ENCODE measurements around the gene TEPSIN.

The TEPSIN gene

DNA sequence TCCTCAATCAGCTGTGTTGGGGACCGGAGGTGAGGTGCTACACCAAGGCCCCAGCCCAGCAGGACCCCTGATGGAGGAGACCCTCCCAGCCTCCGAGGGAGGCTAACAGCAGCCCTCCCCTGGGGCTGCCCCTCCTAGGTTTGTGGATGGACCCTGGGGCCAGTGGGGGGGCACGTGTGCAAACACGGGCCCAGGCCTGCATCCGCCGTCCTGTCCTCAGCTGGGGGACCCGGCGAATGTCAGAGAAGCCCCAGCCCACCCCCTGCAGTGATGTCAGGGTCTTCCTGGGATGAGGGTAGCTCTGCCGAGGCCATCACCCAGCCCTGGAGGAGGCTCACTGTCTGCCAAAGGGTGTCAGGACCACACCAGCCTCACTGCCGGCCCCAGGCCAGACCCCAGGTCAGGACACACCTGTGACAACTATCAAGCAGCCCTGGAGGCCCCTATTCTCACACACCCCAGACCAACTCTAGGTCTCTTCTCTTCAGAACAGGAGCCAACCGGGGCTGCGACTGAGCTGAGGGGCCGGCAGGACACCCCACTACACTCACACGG lies 42.8 kb downstream of the TEPSIN start:
- Histone ChIP-seq H3K4me1 (no peaks in the 10 kb centered on the region), H3K27ac (no peak overlapping the region), H3K4me3 (no peak overlapping the region), H3K9me3 (no peaks in the 10 kb centered on the region), H3K27me3 (no peaks in the 10 kb centered on the region), H3K36me3 (peaks cover 0 to 87% (median 0%) of the 10 kb centered on the region in 3 donors)
- intact Hi-C loops (cut with DNase I; ENCODE audit: low total_unique reads) = no loop called here
- TF ChIP-seq, protein P1, sequence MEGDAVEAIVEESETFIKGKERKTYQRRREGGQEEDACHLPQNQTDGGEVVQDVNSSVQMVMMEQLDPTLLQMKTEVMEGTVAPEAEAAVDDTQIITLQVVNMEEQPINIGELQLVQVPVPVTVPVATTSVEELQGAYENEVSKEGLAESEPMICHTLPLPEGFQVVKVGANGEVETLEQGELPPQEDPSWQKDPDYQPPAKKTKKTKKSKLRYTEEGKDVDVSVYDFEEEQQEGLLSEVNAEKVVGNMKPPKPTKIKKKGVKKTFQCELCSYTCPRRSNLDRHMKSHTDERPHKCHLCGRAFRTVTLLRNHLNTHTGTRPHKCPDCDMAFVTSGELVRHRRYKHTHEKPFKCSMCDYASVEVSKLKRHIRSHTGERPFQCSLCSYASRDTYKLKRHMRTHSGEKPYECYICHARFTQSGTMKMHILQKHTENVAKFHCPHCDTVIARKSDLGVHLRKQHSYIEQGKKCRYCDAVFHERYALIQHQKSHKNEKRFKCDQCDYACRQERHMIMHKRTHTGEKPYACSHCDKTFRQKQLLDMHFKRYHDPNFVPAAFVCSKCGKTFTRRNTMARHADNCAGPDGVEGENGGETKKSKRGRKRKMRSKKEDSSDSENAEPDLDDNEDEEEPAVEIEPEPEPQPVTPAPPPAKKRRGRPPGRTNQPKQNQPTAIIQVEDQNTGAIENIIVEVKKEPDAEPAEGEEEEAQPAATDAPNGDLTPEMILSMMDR (IDR thresholded peaks at IDR 0.05) = no peak
- DNase-seq = no peak

DNA sequence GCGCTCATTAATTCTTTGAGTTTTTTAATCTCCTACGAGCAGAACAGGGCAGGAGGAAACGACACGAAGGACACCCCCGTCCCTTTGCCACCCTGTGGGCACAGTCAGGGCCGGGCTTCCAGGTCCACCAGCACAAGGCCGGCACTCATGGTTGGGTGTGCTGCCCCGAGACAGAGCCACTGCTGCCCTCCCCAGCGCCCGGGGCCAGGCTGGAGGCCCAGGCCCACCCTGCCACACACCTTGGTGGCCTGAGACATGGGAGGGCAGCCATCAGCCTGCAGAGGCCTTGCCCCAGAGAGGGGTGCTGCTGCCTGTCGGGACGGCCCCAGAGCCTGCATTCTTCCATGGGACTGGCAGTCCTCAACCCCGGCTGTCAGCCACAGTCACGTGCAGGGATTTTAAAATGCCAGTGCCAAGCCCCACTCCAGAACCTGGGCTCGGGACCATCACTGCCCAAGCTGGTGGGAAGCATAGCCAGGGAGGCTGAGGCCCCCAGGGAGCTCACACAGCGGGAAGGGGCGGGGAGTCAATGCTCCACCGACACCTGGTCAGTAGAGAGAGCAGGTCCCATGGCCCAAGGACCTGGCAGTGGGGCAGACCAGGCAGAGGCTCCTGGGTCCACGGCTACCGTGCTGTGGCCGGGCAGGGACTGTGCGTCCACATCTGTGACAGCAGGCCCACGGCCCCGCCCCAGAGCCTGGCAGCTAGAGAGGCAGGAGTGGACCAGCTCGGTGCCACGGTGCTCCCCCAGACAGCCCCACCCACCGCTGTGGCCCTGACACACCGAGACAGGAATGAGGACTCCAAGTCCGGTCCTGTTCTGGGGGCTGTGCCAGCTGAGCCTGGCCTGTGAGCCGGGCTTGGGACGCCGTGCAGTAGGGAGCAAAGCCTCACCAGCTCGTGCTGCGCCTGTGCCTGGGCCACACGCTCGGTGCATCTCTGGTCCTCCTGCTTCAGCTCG lies 43.6 kb downstream of the TEPSIN start:
- TF ChIP-seq, protein P1 (IDR thresholded peaks at IDR 0.05) = no peak
- Histone ChIP-seq H3K4me1 (no peaks in the 10 kb centered on the region), H3K27ac (no peak overlapping the region), H3K36me3 (peaks cover 0 to 95% (median 0%) of the 10 kb centered on the region in 3 donors), H3K9me3 (no peaks in the 10 kb centered on the region), H3K4me3 (no peak overlapping the region), H3K27me3 (no peaks in the 10 kb centered on the region)
- intact Hi-C loops (cut with DNase I; ENCODE audit: low total_unique reads) = no loop called here
- no peak for DNase-seq

- no peak overlapping the region for H3K27ac ChIP-seq
- DNase-seq = no peak
- H3K9me3 ChIP-seq = no peaks in the 10 kb centered on the region
- intact Hi-C loops (cut with DNase I; ENCODE audit: low total_unique reads) = no loop called here
- TF ChIP-seq, protein P1 (IDR thresholded peaks at IDR 0.05) = no peak
- H3K4me1 ChIP-seq = no peaks in the 10 kb centered on the region
- H3K36me3 ChIP-seq = peaks cover 0 to 95% (median 0%) of the 10 kb centered on the region in 3 donors
- no peaks in the 10 kb centered on the region for H3K27me3 ChIP-seq
- no peak overlapping the region for H3K4me3 ChIP-seq
Measured at GRCh38 chr17:81194225-81194760, 44.6 kb downstream of the TEPSIN start.

DNA sequence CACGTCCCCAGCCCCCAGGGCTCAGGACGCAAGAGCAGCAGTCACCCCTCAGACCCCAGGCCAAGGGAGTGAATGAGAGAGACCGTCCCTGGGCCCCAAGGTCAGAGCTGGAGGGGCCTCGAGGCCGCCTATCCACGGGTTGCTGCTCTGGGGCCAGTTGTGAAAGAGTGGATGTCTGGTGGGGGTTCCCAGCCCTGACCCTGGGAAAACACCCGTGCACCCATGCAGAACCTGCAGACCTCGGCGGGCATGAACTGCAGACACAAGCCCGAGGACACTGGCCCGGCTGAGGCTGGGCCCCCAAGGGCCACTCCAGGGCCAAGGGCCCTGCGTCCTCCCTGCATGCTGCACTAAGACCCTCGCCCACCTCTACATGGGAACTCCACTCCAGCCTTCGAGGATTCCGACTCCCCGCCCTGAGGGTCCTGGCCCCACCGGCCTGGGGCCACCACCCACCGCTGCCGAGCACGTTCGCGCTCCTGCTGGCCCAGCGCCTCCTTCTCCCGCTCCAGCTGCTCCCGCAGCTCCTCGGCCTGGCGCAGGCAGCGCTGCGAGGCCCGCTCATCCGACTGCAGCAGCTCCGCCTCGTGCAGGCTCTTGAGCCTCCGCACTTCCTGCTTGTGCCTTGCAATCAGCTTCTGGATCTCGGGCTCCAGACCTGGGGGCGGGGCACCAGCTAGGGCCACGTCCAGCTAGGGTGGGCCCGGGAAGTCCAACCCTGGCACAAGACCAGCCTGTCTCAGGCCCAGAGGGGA lies 45.2 kb downstream of the TEPSIN start:
- Histone ChIP-seq H3K9me3 (no peaks in the 10 kb centered on the region), H3K27me3 (no peaks in the 10 kb centered on the region), H3K4me1 (no peaks in the 10 kb centered on the region), H3K4me3 (no peak overlapping the region), H3K27ac (no peak overlapping the region), H3K36me3 (peaks cover 0 to 95% (median 0%) of the 10 kb centered on the region in 3 donors)
- DNase-seq = no peak
- intact Hi-C loops (cut with DNase I; ENCODE audit: low total_unique reads) = no loop called here
- TF ChIP-seq, protein P1 (IDR thresholded peaks at IDR 0.05) = no peak

GRCh38 chr17:81193051-81193410 lies 45.8 kb downstream of the TEPSIN start:
- H3K36me3 ChIP-seq = peaks cover 0 to 94% (median 0%) of the 10 kb centered on the region in 3 donors
- no peaks in the 10 kb centered on the region for H3K4me1 ChIP-seq
- no peak for DNase-seq
- no peak overlapping the region for H3K4me3 ChIP-seq
- intact Hi-C loops (cut with DNase I; ENCODE audit: low total_unique reads) = no loop called here
- no peaks in the 10 kb centered on the region for H3K27me3 ChIP-seq
- TF ChIP-seq, protein P1 (IDR thresholded peaks at IDR 0.05) = no peak
- no peaks in the 10 kb centered on the region for H3K9me3 ChIP-seq
- H3K27ac ChIP-seq = no peak overlapping the region

Measured in tibial artery (tissue), 4 donors.